HCT116 (cell line): Measurements from ENCODE around the gene ABCG1. TPM values are rescaled to one million over a fixed set of nuclear protein-coding genes. Genes with fewer than 3 reads are reported as not detected.

Source experiments
- ATAC-seq: fragments of 200-7000 bp; cut with Tn5 transposase; 2 replicates; pipeline ENCODE4 v1.9.1; 2020; ENCODE audit warnings: mild to moderate bottlenecking, moderate library complexity
- BruUV-seq: library from RNA; stranded (reverse); fragments of 400-500 nt; replicated peaks from 2 replicates; lab custom pipeline; 2021; lab: Mats Ljungman, UMichigan
- CTCF ChIA-PET: fragments of 300-600 bp; sonication (Branson Sonifier 250); formaldehyde crosslinking; loops from one replicate; lab custom pipeline; 2021; ENCODE audit warnings: antibody characterized with exemption; lab: Charles Lee
- POLR2A ChIA-PET: fragments of 300-600, 350-600 bp; sonication (Branson Sonifier 250); formaldehyde crosslinking; loops from one replicate; lab custom pipeline; 2021; ENCODE audit warnings: antibody characterized with exemption; lab: Charles Lee
- RAD21 ChIA-PET, 2 experiments: fragments of 300-600 bp; sonication (Branson Sonifier 250); formaldehyde crosslinking; loops; one replicate each; lab custom pipeline; 2023; ENCODE audit warnings: low total read pairs in 2 of 2; ENCODE audit not compliant: uncharacterized antibody in 2 of 2, unreplicated experiment in 2 of 2, low non-redundant PET in 1 of 2; lab: Charles Lee
- DNase-seq: peaks from one replicate; pipeline ENCODE4 v3.0.0-alpha.2; 2010; ENCODE audit warnings: low read depth, low spot score
- H2AFZ ChIP-seq: fragments of 200-600 bp; shearing (Covaris generic), sonication (generic); 2 replicates; pipeline ENCODE4 v1.6.1; 2017; ENCODE audit warnings: low read depth, mixed run types, mixed read lengths, antibody characterized with exemption, low read length; ENCODE audit not compliant: poor library complexity, severe bottlenecking
- H3K27ac ChIP-seq: 2 replicates; pipeline ENCODE4 v1.5.1; 2012; ENCODE audit warnings: low read depth, low read length
- H3K27me3 ChIP-seq: fragments of 200-600 bp; sonication (generic); 2 replicates; pipeline ENCODE4 v1.6.1; 2016; ENCODE audit warnings: mixed run types, low read length, mixed read lengths; ENCODE audit not compliant: insufficient read depth
- H3K36me3 ChIP-seq, 2 experiments: fragments of 200-500 bp in 1 of 2; fragments of 200-600 bp in 1 of 2; sonication (Bioruptor generic) in 1 of 2; sonication (generic) in 1 of 2; 2 replicates each; pipeline versions ENCODE4 v1.5.1 to v1.6.1; 2014 to 2016; ENCODE audit warnings: low read length in 2 of 2, inconsistent platforms in 1 of 2, mixed read lengths in 1 of 2, mixed run types in 1 of 2; ENCODE audit not compliant: insufficient read depth in 2 of 2, control insufficient read depth in 1 of 2
- H3K4me1 ChIP-seq, 2 experiments: fragments of 200-600 bp in 1 of 2; sonication (generic) in 1 of 2; 2 replicates each; pipeline versions ENCODE4 v1.5.1 to v1.6.1; 2012 to 2017; ENCODE audit warnings: low read length in 2 of 2, inconsistent platforms in 1 of 2, mild to moderate bottlenecking in 1 of 2, mixed read lengths in 1 of 2, mixed run types in 1 of 2, moderate library complexity in 1 of 2; ENCODE audit not compliant: insufficient read depth in 2 of 2, control insufficient read depth in 1 of 2
- H3K4me2 ChIP-seq: fragments of 200-600 bp; sonication (generic); 2 replicates; pipeline ENCODE4 v1.6.1; 2017; ENCODE audit warnings: mixed run types, low read length, mixed read lengths
- H3K4me3 ChIP-seq, 2 experiments: fragments of 200-600 bp in 1 of 2; sonication (generic) in 1 of 2; replicated peaks in 1 of 2; 2 replicates each; pipeline ENCODE4 v1.5.1; 2011 to 2016; ENCODE audit warnings: low read length in 2 of 2, control low read depth in 1 of 2, low read depth in 1 of 2, mild to moderate bottlenecking in 1 of 2, mixed read lengths in 1 of 2, mixed run types in 1 of 2
- H3K79me2 ChIP-seq: fragments of 200-600 bp; sonication (generic); 2 replicates; pipeline ENCODE4 v1.6.1; 2017; ENCODE audit warnings: mild to moderate bottlenecking, mixed run types, low read length, moderate library complexity, mixed read lengths; ENCODE audit not compliant: insufficient read depth
- H3K9ac ChIP-seq: fragments of 200-600 bp; sonication (generic); 2 replicates; pipeline ENCODE4 v1.6.1; 2016; ENCODE audit warnings: low read length, mixed read lengths
- H3K9me2 ChIP-seq: fragments of 200-600 bp; sonication (generic), shearing (Covaris generic); 2 replicates; pipeline ENCODE4 v1.6.1; 2017; ENCODE audit warnings: mixed run types, mild to moderate bottlenecking, moderate library complexity; ENCODE audit not compliant: insufficient read depth
- H3K9me3 ChIP-seq, 2 experiments: fragments of 200-500 bp in 1 of 2; fragments of 200-600 bp in 1 of 2; sonication (Bioruptor generic) in 1 of 2; sonication (generic) in 1 of 2; 2 replicates each; pipeline ENCODE4 v1.6.1; 2014 to 2017; ENCODE audit warnings: low read length in 2 of 2, mixed read lengths in 2 of 2, inconsistent platforms in 1 of 2, low read depth in 1 of 2, mild to moderate bottlenecking in 1 of 2, mixed run types in 1 of 2, moderate library complexity in 1 of 2; ENCODE audit not compliant: control insufficient read depth in 1 of 2, insufficient read depth in 1 of 2
- H4K20me1 ChIP-seq: fragments of 200-600 bp; sonication (generic), shearing (Covaris generic); 2 replicates; pipeline ENCODE4 v1.6.1; 2017; ENCODE audit warnings: mixed run types, mild to moderate bottlenecking, moderate library complexity; ENCODE audit not compliant: insufficient read depth
- CBX3 ChIP-seq: IDR thresholded peaks from 2 replicates; pipeline ENCODE4 v1.6.1; 2012; ENCODE audit warnings: low read depth
- EGR1 ChIP-seq: IDR thresholded peaks from 2 replicates; pipeline ENCODE4 v1.6.1; 2012; ENCODE audit warnings: low read depth
- intact Hi-C: fragments of 100-400 bp; cut with micrococcal nuclease; formaldehyde crosslinking; loops from 2 replicates; pipeline ENCODE4 v1.10.0; 2022
- total RNA-seq: library from RNA; stranded (reverse); gene quantifications from one replicate; pipeline ENCODE4 v1.2.1, GENCODE V29; 2021; ENCODE audit not compliant: unreplicated experiment
- TF ChIP-seq, protein P1 (sequence below): IDR thresholded peaks from 2 replicates; pipeline ENCODE4 v1.6.1; 2012; ENCODE audit warnings: low read depth
- TF ChIP-seq, protein P2 (sequence below), 3 experiments: fragments of 200-600 bp in 1 of 3; sonication (generic) in 1 of 3; IDR thresholded peaks in 2 of 3; conservative IDR thresholded peaks in 1 of 3; 2 replicates each; pipeline ENCODE4 v1.5.1; 2012 to 2017; ENCODE audit warnings: low read depth in 2 of 3, low read length in 2 of 3, antibody characterized with exemption in 1 of 3, borderline replicate concordance in 1 of 3, control low read depth in 1 of 3, mild to moderate bottlenecking in 1 of 3, mixed read lengths in 1 of 3, mixed run types in 1 of 3, moderate library complexity in 1 of 3; ENCODE audit not compliant: insufficient read depth in 1 of 3

The ABCG1 gene
- total RNA-seq, 1 experiment from 2014 or later = 1.6 TPM

DNA sequence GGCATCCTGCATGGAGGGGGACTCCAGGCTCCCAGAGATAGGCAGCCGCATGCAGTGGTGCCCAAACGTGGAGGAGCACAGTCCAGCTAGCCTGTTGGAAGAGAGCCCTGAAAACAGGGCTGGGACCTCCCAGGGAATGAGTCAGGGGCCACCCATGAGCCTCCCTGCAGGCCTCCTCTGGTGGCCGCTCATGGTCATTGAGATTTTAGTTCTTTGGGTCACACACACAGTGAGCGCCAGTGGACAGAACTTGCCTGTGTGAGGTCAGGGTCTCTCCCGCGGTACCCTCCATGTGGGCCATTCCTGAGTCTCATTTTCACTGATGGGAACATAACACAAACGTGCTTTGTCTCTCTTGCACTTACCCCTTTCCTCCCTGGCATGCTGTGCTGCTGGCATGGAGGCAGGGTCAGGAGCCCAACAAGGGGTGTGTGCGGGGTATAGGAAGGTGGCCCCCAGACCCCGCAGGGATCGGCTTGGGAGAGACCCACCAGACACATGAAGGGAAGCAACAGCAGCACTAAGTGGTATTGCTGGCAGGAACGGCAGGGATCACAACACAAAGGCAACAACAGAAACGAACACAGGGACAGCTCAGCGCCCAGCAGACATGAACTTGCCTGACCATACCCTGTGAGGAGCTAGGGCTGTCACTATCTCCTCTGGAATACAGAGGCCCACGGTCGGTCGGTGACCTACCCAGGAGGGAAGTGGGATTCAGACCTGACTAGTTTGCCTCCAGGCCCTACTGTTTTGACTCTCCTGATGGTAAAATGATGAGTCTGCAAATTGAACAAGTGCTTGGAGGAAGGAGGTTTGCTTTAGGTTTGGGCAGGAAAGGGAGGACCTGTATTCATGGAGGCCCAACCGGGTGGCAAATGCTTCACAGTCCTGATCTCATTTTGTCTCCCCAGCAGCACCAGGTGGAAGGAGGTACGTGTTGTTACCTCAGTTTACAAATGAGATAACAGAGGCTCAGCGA, 31.8 kb downstream of the ABCG1 start:
- no peaks in the 10 kb centered on the region for H3K36me3 ChIP-seq
- H3K27me3 ChIP-seq = peaks cover 9% of the 10 kb centered on the region
- intact Hi-C loops = no loop called here
- no peaks in the 10 kb centered on the region for H3K4me1 ChIP-seq
- H3K9me3 ChIP-seq = no peaks in the 10 kb centered on the region
- no peak overlapping the region for H2AFZ ChIP-seq
- H3K4me3 ChIP-seq = no peak overlapping the region
- DNase-seq (no peak), ATAC-seq (0 out of 2 replicates have a peak, but pooled peaks have one; percentile 30)
- RAD21 ChIA-PET = no interaction called here
- H3K9ac ChIP-seq = no peak overlapping the region
- H3K27ac ChIP-seq = no peak overlapping the region
- TF ChIP-seq, protein P1, sequence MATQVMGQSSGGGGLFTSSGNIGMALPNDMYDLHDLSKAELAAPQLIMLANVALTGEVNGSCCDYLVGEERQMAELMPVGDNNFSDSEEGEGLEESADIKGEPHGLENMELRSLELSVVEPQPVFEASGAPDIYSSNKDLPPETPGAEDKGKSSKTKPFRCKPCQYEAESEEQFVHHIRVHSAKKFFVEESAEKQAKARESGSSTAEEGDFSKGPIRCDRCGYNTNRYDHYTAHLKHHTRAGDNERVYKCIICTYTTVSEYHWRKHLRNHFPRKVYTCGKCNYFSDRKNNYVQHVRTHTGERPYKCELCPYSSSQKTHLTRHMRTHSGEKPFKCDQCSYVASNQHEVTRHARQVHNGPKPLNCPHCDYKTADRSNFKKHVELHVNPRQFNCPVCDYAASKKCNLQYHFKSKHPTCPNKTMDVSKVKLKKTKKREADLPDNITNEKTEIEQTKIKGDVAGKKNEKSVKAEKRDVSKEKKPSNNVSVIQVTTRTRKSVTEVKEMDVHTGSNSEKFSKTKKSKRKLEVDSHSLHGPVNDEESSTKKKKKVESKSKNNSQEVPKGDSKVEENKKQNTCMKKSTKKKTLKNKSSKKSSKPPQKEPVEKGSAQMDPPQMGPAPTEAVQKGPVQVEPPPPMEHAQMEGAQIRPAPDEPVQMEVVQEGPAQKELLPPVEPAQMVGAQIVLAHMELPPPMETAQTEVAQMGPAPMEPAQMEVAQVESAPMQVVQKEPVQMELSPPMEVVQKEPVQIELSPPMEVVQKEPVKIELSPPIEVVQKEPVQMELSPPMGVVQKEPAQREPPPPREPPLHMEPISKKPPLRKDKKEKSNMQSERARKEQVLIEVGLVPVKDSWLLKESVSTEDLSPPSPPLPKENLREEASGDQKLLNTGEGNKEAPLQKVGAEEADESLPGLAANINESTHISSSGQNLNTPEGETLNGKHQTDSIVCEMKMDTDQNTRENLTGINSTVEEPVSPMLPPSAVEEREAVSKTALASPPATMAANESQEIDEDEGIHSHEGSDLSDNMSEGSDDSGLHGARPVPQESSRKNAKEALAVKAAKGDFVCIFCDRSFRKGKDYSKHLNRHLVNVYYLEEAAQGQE = no peak
- TF ChIP-seq CBX3 = no peak
- no peak for TF ChIP-seq EGR1
- TF ChIP-seq, protein P2, sequence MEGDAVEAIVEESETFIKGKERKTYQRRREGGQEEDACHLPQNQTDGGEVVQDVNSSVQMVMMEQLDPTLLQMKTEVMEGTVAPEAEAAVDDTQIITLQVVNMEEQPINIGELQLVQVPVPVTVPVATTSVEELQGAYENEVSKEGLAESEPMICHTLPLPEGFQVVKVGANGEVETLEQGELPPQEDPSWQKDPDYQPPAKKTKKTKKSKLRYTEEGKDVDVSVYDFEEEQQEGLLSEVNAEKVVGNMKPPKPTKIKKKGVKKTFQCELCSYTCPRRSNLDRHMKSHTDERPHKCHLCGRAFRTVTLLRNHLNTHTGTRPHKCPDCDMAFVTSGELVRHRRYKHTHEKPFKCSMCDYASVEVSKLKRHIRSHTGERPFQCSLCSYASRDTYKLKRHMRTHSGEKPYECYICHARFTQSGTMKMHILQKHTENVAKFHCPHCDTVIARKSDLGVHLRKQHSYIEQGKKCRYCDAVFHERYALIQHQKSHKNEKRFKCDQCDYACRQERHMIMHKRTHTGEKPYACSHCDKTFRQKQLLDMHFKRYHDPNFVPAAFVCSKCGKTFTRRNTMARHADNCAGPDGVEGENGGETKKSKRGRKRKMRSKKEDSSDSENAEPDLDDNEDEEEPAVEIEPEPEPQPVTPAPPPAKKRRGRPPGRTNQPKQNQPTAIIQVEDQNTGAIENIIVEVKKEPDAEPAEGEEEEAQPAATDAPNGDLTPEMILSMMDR (IDR thresholded peaks at IDR 0.05 in 2 of 3, conservative IDR thresholded peaks at IDR 0.05 in 1 of 3; ENCODE audit: borderline replicate concordance in 1 of 3, insufficient read depth in 1 of 3, low read depth in 2 of 3, low read length in 2 of 3) = no peak
- no peaks in the 10 kb centered on the region for H3K79me2 ChIP-seq
- POLR2A ChIA-PET = no interaction called here
- H3K9me2 ChIP-seq = no peaks in the 10 kb centered on the region
- CTCF ChIA-PET = interaction anchor here (2.7 kb wide), 1 partner anchor 8 kb away, joined by 11 read pairs; no protein-coding TSS in a partner anchor
- BruUV-seq = no TSS peak
- no peak overlapping the region for H3K4me2 ChIP-seq
- no peaks in the 10 kb centered on the region for H4K20me1 ChIP-seq
